Natural killer cell (primary cell): Measurements from ENCODE around the gene SNUPN. TPM values are rescaled to one million over a fixed set of nuclear protein-coding genes. Genes with fewer than 3 reads are reported as not detected.

Experiments
- ATAC-seq, 3 donors: fragments of 150-1000 bp in 2 of 3; fragments of 200-7000 bp in 1 of 3; cut with Tn5 transposase; 1 replicate in 1 of 3; 2 replicates in 2 of 3; pipeline ENCODE4 v1.10.0; 2021; ENCODE audit warnings: mild to moderate bottlenecking in 2 of 3, moderate library complexity in 2 of 3
- DNase-seq, 2 donors: peaks; one replicate each; pipeline versions ENCODE4 v3.0.0 to v3.0.0-alpha.2; 2013 to 2021; ENCODE audit warnings: mixed read lengths in 1 of 2
- H3K27ac ChIP-seq: one replicate; pipeline ENCODE4 v1.5.1; 2013; ENCODE audit warnings: mild to moderate bottlenecking, low read length
- H3K27me3 ChIP-seq: one replicate; pipeline ENCODE4 v1.6.1; 2013; ENCODE audit warnings: low read length; ENCODE audit not compliant: control insufficient read depth, insufficient read depth
- H3K36me3 ChIP-seq: one replicate; pipeline ENCODE4 v1.6.1; 2013; ENCODE audit warnings: low read length; ENCODE audit not compliant: control insufficient read depth, insufficient read depth
- H3K4me1 ChIP-seq: one replicate; pipeline ENCODE4 v1.6.1; 2013; ENCODE audit warnings: low read length; ENCODE audit not compliant: control insufficient read depth, insufficient read depth
- H3K4me3 ChIP-seq: one replicate; pipeline ENCODE4 v1.5.1; 2013; ENCODE audit warnings: low read length
- H3K9me3 ChIP-seq: one replicate; pipeline ENCODE4 v1.6.1; 2013; ENCODE audit warnings: low read length; ENCODE audit not compliant: control insufficient read depth, insufficient read depth
- H3K27ac Mint-ChIP-seq, 2 donors: one replicate each; pipeline ENCODE4 v1.8.0; 2022; ENCODE audit warnings: mild to moderate bottlenecking in 2 of 2, mixed read lengths in 2 of 2, moderate library complexity in 1 of 2
- H3K27me3 Mint-ChIP-seq, 2 donors: one replicate each; pipeline ENCODE4 v1.8.0; 2022; ENCODE audit warnings: low read depth in 2 of 2, mixed read lengths in 2 of 2
- H3K36me3 Mint-ChIP-seq: one replicate; pipeline ENCODE4 v1.8.0; 2022; ENCODE audit warnings: mixed read lengths
- H3K4me1 Mint-ChIP-seq, 2 donors: one replicate each; pipeline ENCODE4 v1.8.0; 2022; ENCODE audit warnings: mixed read lengths in 2 of 2
- H3K4me3 Mint-ChIP-seq: one replicate; pipeline ENCODE4 v1.8.0; 2022; ENCODE audit warnings: mild to moderate bottlenecking, moderate library complexity, mixed read lengths
- H3K9me3 Mint-ChIP-seq, 2 donors: one replicate each; pipeline ENCODE4 v1.8.0; 2022; ENCODE audit warnings: mixed read lengths in 2 of 2
- CTCF ChIP-seq: fragments of 200-600 bp; IDR thresholded peaks from one replicate; pipeline ENCODE4 v1.8.0; 2022; ENCODE audit warnings: antibody characterized with exemption
- WGBS: methylation state at CpG from one replicate; pipeline ENCODE4 v1.1.7; 2013; ENCODE audit warnings: missing lambda C conversion rate; ENCODE audit not compliant: insufficient coverage; 5-methylcytosine and 5-hydroxymethylcytosine counted together
- intact Hi-C: fragments of 100-400 bp; cut with micrococcal nuclease; formaldehyde crosslinking; loops from one replicate; pipeline ENCODE4 v1.14.2; 2022
- total RNA-seq, 4 donors: library from RNA; stranded (reverse); fragments of 120-200 nt in 1 of 4; gene quantifications; one replicate each; pipeline versions ENCODE4 v1.2.3 to v1.2.4, GENCODE V29; 2013 to 2022

SNUPN gene
- total RNA-seq, 3 donors from 2014 or later (not counting 1 experiment from before 2014, with no cell fraction given): 13.8 to 20.7 (median 14.8) TPM

- Histone ChIP-seq H3K27ac (no peak overlapping the region), H3K27me3 (no peaks in the 10 kb centered on the region), H3K4me3 (no peak overlapping the region), H3K4me1 (no peaks in the 10 kb centered on the region), H3K36me3 (no peaks in the 10 kb centered on the region), H3K9me3 (no peaks in the 10 kb centered on the region)
- H3K36me3 Mint-ChIP-seq: no peaks in the 10 kb centered on the region
- ATAC-seq (no peak), DNase-seq (no peak)
- no peak overlapping the region for H3K27ac Mint-ChIP-seq
- intact Hi-C loops: no loop called here
- 81% methylated on average over 13 of the region's 14 CpGs for WGBS
- no peak for TF ChIP-seq CTCF
- no peaks in the 10 kb centered on the region for H3K9me3 Mint-ChIP-seq
- H3K4me3 Mint-ChIP-seq: no peak overlapping the region
- peaks cover 0 to 5% of the 10 kb centered on the region in 2 donors for H3K4me1 Mint-ChIP-seq
- peaks cover 0 to 2% of the 10 kb centered on the region in 2 donors for H3K27me3 Mint-ChIP-seq
Observed at GRCh38 chr15:75669191-75669878, 43.8 kb upstream of the SNUPN start.

GRCh38 chr15:75666823-75667501 lies 41.4 kb upstream of the SNUPN start:
- Histone ChIP-seq H3K27me3 (no peaks in the 10 kb centered on the region), H3K36me3 (no peaks in the 10 kb centered on the region), H3K4me3 (no peak overlapping the region), H3K4me1 (no peaks in the 10 kb centered on the region), H3K27ac (no peak overlapping the region), H3K9me3 (no peaks in the 10 kb centered on the region)
- peaks cover 0 to 2% of the 10 kb centered on the region in 2 donors for H3K27me3 Mint-ChIP-seq
- no peak for DNase-seq
- intact Hi-C loops: no loop called here
- H3K9me3 Mint-ChIP-seq: no peaks in the 10 kb centered on the region
- no peaks in the 10 kb centered on the region for H3K36me3 Mint-ChIP-seq
- WGBS: 91% methylated on average over 15 of the region's 15 CpGs
- no peak for ATAC-seq
- TF ChIP-seq CTCF: no peak
- no peak overlapping the region for H3K27ac Mint-ChIP-seq
- H3K4me3 Mint-ChIP-seq: no peak overlapping the region
- H3K4me1 Mint-ChIP-seq: peaks cover 0 to 5% of the 10 kb centered on the region in 2 donors

GRCh38 chr15:75663931-75664421 lies 38.5 kb upstream of the SNUPN start:
- Mint-ChIP-seq H3K27ac (no peak overlapping the region), H3K4me3 (no peak overlapping the region), H3K27me3 (peaks cover 0 to 2% of the 10 kb centered on the region in 2 donors), H3K4me1 (peaks cover 0 to 5% of the 10 kb centered on the region in 2 donors), H3K36me3 (no peaks in the 10 kb centered on the region), H3K9me3 (no peaks in the 10 kb centered on the region)
- WGBS: 93% methylated on average over 11 of the region's 11 CpGs
- no peak for TF ChIP-seq CTCF
- Histone ChIP-seq H3K27me3 (no peaks in the 10 kb centered on the region), H3K27ac (no peak overlapping the region), H3K36me3 (no peaks in the 10 kb centered on the region), H3K4me3 (no peak overlapping the region), H3K4me1 (no peaks in the 10 kb centered on the region), H3K9me3 (no peaks in the 10 kb centered on the region)
- intact Hi-C loops: no loop called here
- ATAC-seq (no peak), DNase-seq (no peak)
